Measurements from ENCODE around the gene USP7. TPM values are rescaled to one million over a fixed set of nuclear protein-coding genes. Genes with fewer than 3 reads are reported as not detected.

USP7 gene
- polyA plus RNA-seq, 1 experiment = 17.2 TPM

DNA sequence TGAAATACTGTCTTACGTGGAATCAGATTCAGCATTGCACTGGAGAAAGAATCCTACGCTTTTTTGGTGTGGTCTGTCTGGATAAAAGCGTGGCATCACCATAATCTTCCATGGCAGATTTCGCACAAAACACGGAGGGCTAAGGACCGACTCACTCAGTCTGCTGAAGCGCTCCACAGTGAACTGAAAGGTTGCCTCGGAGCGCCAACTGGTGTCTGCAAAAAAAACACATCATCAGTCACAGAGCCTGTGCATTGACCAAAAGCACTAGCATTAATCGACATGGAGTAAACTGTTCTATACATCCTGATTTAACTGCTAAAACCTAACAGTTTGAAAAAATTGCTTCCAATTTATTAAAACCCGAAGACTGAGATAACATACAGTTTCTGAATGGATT lies 40.5 kb downstream of the USP7 start:
- H3K4me3 ChIP-seq (ENCODE audit: low read depth, low read length) = no peak overlapping the region
- H3K36me3 ChIP-seq (ENCODE audit: control insufficient read depth, insufficient read depth, low read length) = peaks cover 10% of the 10 kb centered on the region
- ChIA-PET CTCF (interaction anchor here (1.1 kb wide), 1 partner anchor 13 kb away, joined by 3 read pairs; no protein-coding TSS in a partner anchor), POLR2A (interaction anchor here (0.6 kb wide), 1 partner anchor 39 kb away, joined by 7 read pairs; no protein-coding TSS in a partner anchor)
- H3K27me3 ChIP-seq (ENCODE audit: control insufficient read depth, insufficient read depth, low read length) = no peaks in the 10 kb centered on the region
- DNase-seq (ENCODE audit: low read depth) = no peak
- TF ChIP-seq, protein P1, sequence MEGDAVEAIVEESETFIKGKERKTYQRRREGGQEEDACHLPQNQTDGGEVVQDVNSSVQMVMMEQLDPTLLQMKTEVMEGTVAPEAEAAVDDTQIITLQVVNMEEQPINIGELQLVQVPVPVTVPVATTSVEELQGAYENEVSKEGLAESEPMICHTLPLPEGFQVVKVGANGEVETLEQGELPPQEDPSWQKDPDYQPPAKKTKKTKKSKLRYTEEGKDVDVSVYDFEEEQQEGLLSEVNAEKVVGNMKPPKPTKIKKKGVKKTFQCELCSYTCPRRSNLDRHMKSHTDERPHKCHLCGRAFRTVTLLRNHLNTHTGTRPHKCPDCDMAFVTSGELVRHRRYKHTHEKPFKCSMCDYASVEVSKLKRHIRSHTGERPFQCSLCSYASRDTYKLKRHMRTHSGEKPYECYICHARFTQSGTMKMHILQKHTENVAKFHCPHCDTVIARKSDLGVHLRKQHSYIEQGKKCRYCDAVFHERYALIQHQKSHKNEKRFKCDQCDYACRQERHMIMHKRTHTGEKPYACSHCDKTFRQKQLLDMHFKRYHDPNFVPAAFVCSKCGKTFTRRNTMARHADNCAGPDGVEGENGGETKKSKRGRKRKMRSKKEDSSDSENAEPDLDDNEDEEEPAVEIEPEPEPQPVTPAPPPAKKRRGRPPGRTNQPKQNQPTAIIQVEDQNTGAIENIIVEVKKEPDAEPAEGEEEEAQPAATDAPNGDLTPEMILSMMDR (IDR thresholded peaks at IDR 0.05; ENCODE audit: insufficient read depth, low read depth, low read length) = no peak

DNA sequence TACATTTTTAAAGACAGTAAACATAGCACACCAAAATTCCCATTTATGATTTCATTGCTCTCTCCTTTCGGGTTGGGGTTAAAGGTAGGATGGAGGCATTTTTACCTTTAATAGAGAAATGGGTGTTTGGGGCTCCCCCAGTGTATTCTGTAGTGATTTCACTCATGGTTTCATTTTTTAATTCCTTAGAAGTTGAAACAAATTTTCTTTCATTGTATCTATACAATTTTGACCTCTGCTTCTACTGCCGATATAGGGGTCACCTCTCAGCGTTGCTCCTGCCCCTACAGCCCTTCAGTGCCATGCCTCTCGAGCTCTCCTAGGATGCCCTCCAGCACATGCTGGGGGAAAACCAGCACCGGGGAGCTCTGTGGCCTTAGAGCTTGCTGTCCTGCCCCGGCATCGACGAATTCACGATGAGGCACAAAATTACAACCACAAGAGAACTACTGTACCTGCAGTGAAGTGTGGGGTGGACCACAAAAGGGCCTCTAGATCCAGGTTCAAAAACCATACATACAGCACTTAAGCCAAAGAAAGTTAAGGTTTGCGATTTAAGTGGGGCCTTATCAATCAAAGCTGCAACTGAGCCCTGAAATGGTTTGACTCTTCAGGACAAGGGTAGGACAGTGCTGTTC lies 42.2 kb downstream of the USP7 start:
- H3K27me3 ChIP-seq (ENCODE audit: control insufficient read depth, insufficient read depth, low read length) = no peaks in the 10 kb centered on the region
- CTCF ChIA-PET = interaction anchor here (1.4 kb wide), 1 partner anchor 88 kb away, joined by 3 read pairs; no protein-coding TSS in a partner anchor
- TF ChIP-seq, protein P1 (IDR thresholded peaks at IDR 0.05; ENCODE audit: insufficient read depth, low read depth, low read length) = no peak
- H3K36me3 ChIP-seq (ENCODE audit: control insufficient read depth, insufficient read depth, low read length) = peaks cover 10% of the 10 kb centered on the region
- no peak overlapping the region for H3K4me3 ChIP-seq (ENCODE audit: low read depth, low read length)
- no peak for DNase-seq (ENCODE audit: low read depth)
- POLR2A ChIA-PET = no interaction called here

DNA sequence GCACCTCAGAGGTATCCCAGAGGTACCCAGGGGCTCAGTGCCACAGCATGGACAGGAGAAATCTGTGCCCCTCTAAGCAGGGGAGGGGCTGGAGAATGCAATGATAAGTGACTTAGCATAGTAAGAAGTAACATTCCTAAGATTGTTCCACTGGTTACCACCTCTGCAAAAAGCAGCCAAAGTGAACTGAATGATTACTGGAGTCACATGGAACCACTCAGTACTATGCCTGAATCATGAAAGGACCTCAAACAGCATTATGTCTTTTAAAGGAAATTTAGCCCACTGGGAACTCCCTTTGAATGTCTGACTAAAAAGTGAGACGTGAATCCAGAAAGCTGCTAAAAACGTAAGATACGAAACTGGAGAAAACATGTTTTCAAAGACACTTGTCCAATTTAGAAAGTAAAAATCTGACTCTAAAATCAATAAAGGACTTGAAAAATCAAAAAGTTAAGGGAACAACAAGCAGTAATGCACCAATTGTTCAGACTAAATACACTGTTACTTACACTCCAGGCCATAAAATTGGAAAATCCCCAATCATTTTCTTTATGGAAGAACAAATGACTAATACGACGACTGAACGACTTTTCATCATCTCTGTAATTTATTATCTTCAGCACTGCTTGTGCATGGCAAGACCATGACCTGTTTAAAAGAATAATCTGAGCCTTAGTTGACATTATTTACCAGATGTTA lies 42.9 kb downstream of the USP7 start:
- Histone ChIP-seq H3K36me3 (ENCODE audit: control insufficient read depth, insufficient read depth, low read length) (peaks cover 12% of the 10 kb centered on the region), H3K27me3 (ENCODE audit: control insufficient read depth, insufficient read depth, low read length) (no peaks in the 10 kb centered on the region), H3K4me3 (ENCODE audit: low read depth, low read length) (no peak overlapping the region)
- ChIA-PET POLR2A (no interaction called here), CTCF (interaction anchor here (1.0 kb wide), 1 partner anchor 19 kb away, joined by 3 read pairs; no protein-coding TSS in a partner anchor)
- no peak for DNase-seq (ENCODE audit: low read depth)
- TF ChIP-seq, protein P1 (IDR thresholded peaks at IDR 0.05; ENCODE audit: insufficient read depth, low read depth, low read length) = no peak

DNA sequence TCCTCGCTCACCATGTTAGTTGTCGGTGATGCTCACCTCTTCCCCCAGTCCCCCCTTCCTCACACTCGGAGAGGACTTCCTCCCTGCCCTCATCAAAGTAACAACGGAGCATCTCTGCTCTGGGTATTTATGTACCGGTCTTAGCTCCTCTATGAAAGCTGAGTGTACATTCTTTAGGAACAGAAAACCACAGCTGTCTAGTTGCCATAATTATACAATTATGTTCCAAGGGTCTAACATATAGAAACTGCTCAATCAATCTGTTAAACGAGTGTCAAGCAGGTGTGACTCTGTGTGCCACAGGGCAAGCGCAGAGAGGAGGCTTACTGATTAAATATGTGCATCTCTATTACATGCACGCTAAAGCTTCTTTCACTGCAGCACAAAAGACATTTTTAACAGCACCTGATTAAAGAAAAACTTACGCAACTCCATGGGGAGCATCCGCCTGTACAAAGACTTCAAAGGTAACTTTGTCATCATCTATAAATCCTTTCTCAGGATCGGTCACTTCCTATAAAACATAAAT lies 43.7 kb downstream of the USP7 start:
- no peak overlapping the region for H3K4me3 ChIP-seq (ENCODE audit: low read depth, low read length)
- CTCF ChIA-PET = interaction anchor here (1.0 kb wide), 1 partner anchor 20 kb away, joined by 3 read pairs; no protein-coding TSS in a partner anchor
- no peaks in the 10 kb centered on the region for H3K27me3 ChIP-seq (ENCODE audit: control insufficient read depth, insufficient read depth, low read length)

More for the DNA sequence above, 43.7 kb downstream of the USP7 start:
- no peak for DNase-seq (ENCODE audit: low read depth)
- peaks cover 12% of the 10 kb centered on the region for H3K36me3 ChIP-seq (ENCODE audit: control insufficient read depth, insufficient read depth, low read length)
- POLR2A ChIA-PET = no interaction called here
- TF ChIP-seq, protein P1 (IDR thresholded peaks at IDR 0.05; ENCODE audit: insufficient read depth, low read depth, low read length) = no peak
